Measurements from ENCODE around the gene EFNA5.

EFNA5 gene

DNA sequence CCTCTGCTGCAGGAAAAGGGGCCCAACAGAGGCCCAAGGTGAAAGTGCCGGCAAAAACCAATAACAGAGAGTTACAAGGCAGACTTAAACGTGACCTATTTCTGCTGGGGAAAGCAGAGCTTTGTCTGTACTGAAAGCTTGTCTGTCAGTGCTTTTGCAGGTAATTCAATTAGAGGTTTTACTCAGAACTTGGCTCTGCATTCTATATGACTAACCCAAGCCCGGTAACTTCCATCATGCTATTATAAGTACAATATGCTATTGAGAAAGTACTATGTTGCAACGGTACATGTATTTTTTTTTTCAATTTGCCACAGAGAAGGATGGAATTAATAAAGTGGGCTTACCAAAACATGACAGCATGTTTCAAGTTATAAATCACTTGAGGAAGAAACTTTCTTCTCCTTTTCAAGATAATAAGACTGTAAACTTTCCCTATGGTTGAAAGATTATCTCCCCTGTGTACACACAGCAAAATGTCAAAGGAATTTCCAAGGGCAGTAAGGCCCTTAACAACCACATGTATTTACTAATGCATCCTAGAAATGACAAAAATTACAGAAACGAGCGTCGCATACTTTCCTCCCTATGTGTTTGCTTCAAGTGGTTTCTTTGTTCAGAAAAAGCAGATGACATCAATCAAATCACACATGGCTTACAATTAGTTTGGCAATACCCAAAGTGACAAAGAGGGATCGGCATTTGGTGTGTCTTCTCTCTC, 282.4 kb downstream of the EFNA5 start:
- H3K36me3 ChIP-seq (ENCODE audit: insufficient read depth, low read depth, low read length): no peaks in the 10 kb centered on the region
- no peak overlapping the region for H3K4me3 ChIP-seq (ENCODE audit: low read length)
- H3K4me1 ChIP-seq (ENCODE audit: insufficient read depth, low read length): peaks cover 41% of the 10 kb centered on the region
- no peaks in the 10 kb centered on the region for H3K27me3 ChIP-seq (ENCODE audit: insufficient read depth, low read length)
- no peak overlapping the region for H3K9ac ChIP-seq (ENCODE audit: low read depth, low read length)
- H3K27ac ChIP-seq (ENCODE audit: low read length): no peak overlapping the region
- H3K9me3 ChIP-seq (ENCODE audit: insufficient read depth, low read depth, low read length): no peaks in the 10 kb centered on the region

DNA sequence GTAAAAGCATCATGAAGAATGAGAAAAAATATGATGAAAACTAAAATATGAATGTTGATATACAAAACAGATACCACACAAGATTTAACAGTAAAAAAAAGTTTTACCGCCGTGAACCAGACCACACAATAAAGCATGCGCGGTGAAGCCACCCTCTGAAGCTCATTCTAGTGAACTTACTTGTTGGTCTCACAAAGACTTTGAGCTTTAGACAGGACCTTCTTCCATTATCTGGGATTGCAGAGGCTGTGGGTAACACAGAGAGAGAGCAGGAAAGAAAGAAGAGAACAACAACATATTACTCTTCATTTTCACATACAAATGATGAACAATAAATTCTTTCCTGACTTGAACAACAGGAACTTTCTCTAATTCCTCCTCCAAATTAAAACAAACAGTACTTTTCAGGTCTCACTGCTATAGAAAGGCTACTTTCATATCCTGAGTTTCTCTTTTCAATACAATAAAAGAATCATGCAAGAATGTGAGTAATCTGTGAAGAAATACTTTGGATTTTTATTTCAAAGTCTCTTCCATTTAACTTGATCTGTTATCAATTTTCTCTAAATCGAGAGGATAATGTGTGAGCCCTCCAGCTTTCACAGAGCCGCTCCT, 283.1 kb downstream of the EFNA5 start:
- Histone ChIP-seq H3K9ac (ENCODE audit: low read depth, low read length) (no peak overlapping the region), H3K27ac (ENCODE audit: low read length) (no peak overlapping the region), H3K36me3 (ENCODE audit: insufficient read depth, low read depth, low read length) (no peaks in the 10 kb centered on the region), H3K27me3 (ENCODE audit: insufficient read depth, low read length) (no peaks in the 10 kb centered on the region), H3K4me1 (ENCODE audit: insufficient read depth, low read length) (peaks cover 41% of the 10 kb centered on the region), H3K4me3 (ENCODE audit: low read length) (no peak overlapping the region), H3K9me3 (ENCODE audit: insufficient read depth, low read depth, low read length) (no peaks in the 10 kb centered on the region)

DNA sequence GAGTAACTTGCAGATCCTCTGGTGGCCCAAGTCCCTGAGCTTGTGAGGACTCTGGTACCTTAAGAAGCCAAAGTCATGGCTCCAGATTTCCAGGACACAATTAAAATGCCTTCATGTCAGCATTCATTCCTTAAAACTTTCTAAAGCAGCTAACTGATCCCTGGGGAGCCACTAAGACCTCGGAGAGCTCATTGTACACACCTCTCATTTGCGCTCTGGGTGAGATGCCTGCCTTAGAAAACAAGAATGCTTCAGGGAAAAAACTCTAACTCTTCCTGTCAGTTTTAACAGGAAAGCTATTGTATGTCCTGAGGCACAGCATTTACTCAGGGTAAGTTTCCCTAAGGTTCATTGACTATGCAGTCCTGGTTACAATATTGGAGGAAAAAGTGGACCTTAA, 285.0 kb downstream of the EFNA5 start:
- H3K9me3 ChIP-seq (ENCODE audit: insufficient read depth, low read depth, low read length): no peaks in the 10 kb centered on the region
- no peak overlapping the region for H3K27ac ChIP-seq (ENCODE audit: low read length)
- H3K4me3 ChIP-seq (ENCODE audit: low read length): no peak overlapping the region
- no peaks in the 10 kb centered on the region; the same call in 1 of the 2 replicates for H3K36me3 ChIP-seq (ENCODE audit: insufficient read depth, low read depth, low read length)
- H3K4me1 ChIP-seq (ENCODE audit: insufficient read depth, low read length): peaks cover 39% of the 10 kb centered on the region
- H3K9ac ChIP-seq (ENCODE audit: low read depth, low read length): no peak overlapping the region
- no peaks in the 10 kb centered on the region for H3K27me3 ChIP-seq (ENCODE audit: insufficient read depth, low read length)

GRCh38 chr5:107384256-107384655, 286.5 kb downstream of the EFNA5 start:
- no peaks in the 10 kb centered on the region for H3K27me3 ChIP-seq (ENCODE audit: insufficient read depth, low read length)
- no peak overlapping the region for H3K4me3 ChIP-seq (ENCODE audit: low read length)
- H3K4me1 ChIP-seq (ENCODE audit: insufficient read depth, low read length): peaks cover 41% of the 10 kb centered on the region
- no peaks in the 10 kb centered on the region; the same call in 1 of the 2 replicates for H3K36me3 ChIP-seq (ENCODE audit: insufficient read depth, low read depth, low read length)
- no peak overlapping the region for H3K27ac ChIP-seq (ENCODE audit: low read length)
- no peak overlapping the region for H3K9ac ChIP-seq (ENCODE audit: low read depth, low read length)
- no peaks in the 10 kb centered on the region for H3K9me3 ChIP-seq (ENCODE audit: insufficient read depth, low read depth, low read length)

DNA sequence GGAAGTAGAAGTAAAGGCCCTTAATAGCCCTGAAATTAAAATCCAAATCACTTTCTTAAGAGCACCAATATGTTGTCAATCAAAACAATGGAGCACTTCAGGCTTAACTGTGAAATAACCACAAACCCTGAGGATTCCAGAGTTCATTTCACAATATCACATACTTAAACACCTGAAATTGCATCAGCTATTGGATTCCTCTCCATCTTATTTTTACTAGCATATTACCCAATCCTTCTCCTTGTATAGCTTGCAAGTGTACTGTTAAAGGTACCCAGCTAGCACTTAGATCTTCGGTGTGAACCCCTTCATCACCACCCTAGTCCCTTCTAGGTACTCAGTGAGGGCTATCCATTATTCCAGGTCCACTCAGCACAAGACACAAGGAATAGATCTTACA, 287.3 kb downstream of the EFNA5 start:
- H3K9me3 ChIP-seq (ENCODE audit: insufficient read depth, low read depth, low read length): no peaks in the 10 kb centered on the region
- H3K27ac ChIP-seq (ENCODE audit: low read length): no peak overlapping the region
- no peak overlapping the region for H3K9ac ChIP-seq (ENCODE audit: low read depth, low read length)
- no peak overlapping the region for H3K4me3 ChIP-seq (ENCODE audit: low read length)
- H3K27me3 ChIP-seq (ENCODE audit: insufficient read depth, low read length): no peaks in the 10 kb centered on the region
- H3K4me1 ChIP-seq (ENCODE audit: insufficient read depth, low read length): peaks cover 33% of the 10 kb centered on the region
- H3K36me3 ChIP-seq (ENCODE audit: insufficient read depth, low read depth, low read length): no peaks in the 10 kb centered on the region; the same call in 1 of the 2 replicates

- Histone ChIP-seq H3K9me3 (ENCODE audit: insufficient read depth, low read depth, low read length) (no peaks in the 10 kb centered on the region), H3K9ac (ENCODE audit: low read depth, low read length) (no peak overlapping the region), H3K27ac (ENCODE audit: low read length) (no peak overlapping the region), H3K36me3 (ENCODE audit: insufficient read depth, low read depth, low read length) (no peaks in the 10 kb centered on the region; the same call in 1 of the 2 replicates), H3K4me3 (ENCODE audit: low read length) (no peak overlapping the region), H3K27me3 (ENCODE audit: insufficient read depth, low read length) (no peaks in the 10 kb centered on the region), H3K4me1 (ENCODE audit: insufficient read depth, low read length) (peaks cover 12% of the 10 kb centered on the region; the same call in 1 of the 2 replicates)
Observed at GRCh38 chr5:107381189-107381856, 289.4 kb downstream of the EFNA5 start.

DNA sequence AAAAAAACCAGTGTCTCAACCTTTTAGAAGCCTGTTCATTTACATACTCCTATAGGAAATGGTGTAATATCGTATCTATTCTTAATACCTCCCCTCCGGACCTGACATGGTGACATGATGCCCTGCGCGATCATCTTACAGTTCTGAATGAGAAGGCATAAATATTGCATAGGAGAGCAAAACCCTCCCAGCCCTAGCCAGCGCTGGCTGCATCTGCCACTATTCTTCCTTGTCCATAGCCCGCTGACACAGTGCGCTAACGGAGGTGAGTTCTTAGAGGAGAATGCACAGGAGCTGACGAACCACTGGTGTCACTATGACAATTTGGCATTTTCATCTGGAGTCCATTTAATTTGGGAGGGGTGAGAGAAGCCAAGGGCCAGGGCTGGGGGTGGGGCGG, 290.1 kb downstream of the EFNA5 start:
- Histone ChIP-seq H3K9me3 (ENCODE audit: insufficient read depth, low read depth, low read length) (no peaks in the 10 kb centered on the region), H3K4me3 (ENCODE audit: low read length) (no peak overlapping the region), H3K4me1 (ENCODE audit: insufficient read depth, low read length) (peaks cover 6% of the 10 kb centered on the region; the same call in 1 of the 2 replicates), H3K9ac (ENCODE audit: low read depth, low read length) (no peak overlapping the region), H3K27ac (ENCODE audit: low read length) (no peak overlapping the region), H3K36me3 (ENCODE audit: insufficient read depth, low read depth, low read length) (no peaks in the 10 kb centered on the region; the same call in 1 of the 2 replicates), H3K27me3 (ENCODE audit: insufficient read depth, low read length) (no peaks in the 10 kb centered on the region)

GRCh38 chr5:107378218-107378899, 292.4 kb downstream of the EFNA5 start:
- H3K9me3 ChIP-seq (ENCODE audit: insufficient read depth, low read depth, low read length): no peaks in the 10 kb centered on the region
- peaks cover 12% of the 10 kb centered on the region; the same call in 1 of the 2 replicates for H3K4me1 ChIP-seq (ENCODE audit: insufficient read depth, low read length)
- no peak overlapping the region for H3K9ac ChIP-seq (ENCODE audit: low read depth, low read length)
- H3K36me3 ChIP-seq (ENCODE audit: insufficient read depth, low read depth, low read length): no peaks in the 10 kb centered on the region; the same call in 1 of the 2 replicates
- H3K27me3 ChIP-seq (ENCODE audit: insufficient read depth, low read length): no peaks in the 10 kb centered on the region
- no peak overlapping the region for H3K4me3 ChIP-seq (ENCODE audit: low read length)
- no peak overlapping the region for H3K27ac ChIP-seq (ENCODE audit: low read length)

GRCh38 chr5:107377277-107377609, 293.5 kb downstream of the EFNA5 start:
- H3K9ac ChIP-seq (ENCODE audit: low read depth, low read length): no peak overlapping the region
- H3K4me1 ChIP-seq (ENCODE audit: insufficient read depth, low read length): peaks cover 12% of the 10 kb centered on the region; the same call in 1 of the 2 replicates
- H3K36me3 ChIP-seq (ENCODE audit: insufficient read depth, low read depth, low read length): no peaks in the 10 kb centered on the region; the same call in 1 of the 2 replicates
- H3K27me3 ChIP-seq (ENCODE audit: insufficient read depth, low read length): no peaks in the 10 kb centered on the region
- no peaks in the 10 kb centered on the region for H3K9me3 ChIP-seq (ENCODE audit: insufficient read depth, low read depth, low read length)
- H3K27ac ChIP-seq (ENCODE audit: low read length): no peak overlapping the region
- H3K4me3 ChIP-seq (ENCODE audit: low read length): no peak overlapping the region

GRCh38 chr5:107376546-107377276, 294.0 kb downstream of the EFNA5 start:
- no peak overlapping the region for H3K4me3 ChIP-seq (ENCODE audit: low read length)
- H3K36me3 ChIP-seq (ENCODE audit: insufficient read depth, low read depth, low read length): no peaks in the 10 kb centered on the region; the same call in 1 of the 2 replicates
- H3K9ac ChIP-seq (ENCODE audit: low read depth, low read length): no peak overlapping the region
- H3K27me3 ChIP-seq (ENCODE audit: insufficient read depth, low read length): no peaks in the 10 kb centered on the region
- no peak overlapping the region for H3K27ac ChIP-seq (ENCODE audit: low read length)
- H3K9me3 ChIP-seq (ENCODE audit: insufficient read depth, low read depth, low read length): no peaks in the 10 kb centered on the region
- peaks cover 12% of the 10 kb centered on the region; the same call in 1 of the 2 replicates for H3K4me1 ChIP-seq (ENCODE audit: insufficient read depth, low read length)

Data from iPS-20b (cell line).